C4-2B (cell line): ENCODE results near the gene IST1.

Source experiments
- H3K27ac ChIP-seq: fragments of 450-650 bp; 2 replicates; pipeline ENCODE4 v1.5.1; 2017
- CTCF ChIP-seq: fragments of 450-650 bp; conservative IDR thresholded peaks from 2 replicates; pipeline ENCODE4 v1.5.1; 2017; ENCODE audit warnings: mild to moderate bottlenecking
- ZFX ChIP-seq: fragments of 450-650 bp; IDR thresholded peaks from 2 replicates; pipeline ENCODE4 v1.6.1; 2017

Gene IST1

GRCh38 chr16:71894921-71895678 lies at the start of gene IST1:
TSS of gene IST1 (plus strand) at chr16:71895531. CDS start at chr16:71915641, 20,110 bp downstream.
- TF ChIP-seq ZFX (no peak), CTCF (no peak)
- H3K27ac ChIP-seq = peak within 1 kb of the TSS; percentile 96

GRCh38 chr16:71845639-71846430 lies 49.5 kb upstream of the IST1 start, which contains the start of gene ATXN1L:
TSS of gene ATXN1L (plus strand) at chr16:71845976. CDS start at chr16:71849741, 3,765 bp downstream.
- peak within 1 kb of the TSS; percentile 82 for H3K27ac ChIP-seq
- TF ChIP-seq CTCF (no peak), ZFX (peak; percentile 76)

GRCh38 chr16:71846431-71846830 lies 48.9 kb upstream of the IST1 start:
- TF ChIP-seq ZFX = no peak
- TF ChIP-seq CTCF = no peak
- peak overlapping the region; percentile 82 for H3K27ac ChIP-seq

- TF ChIP-seq CTCF (no peak), ZFX (no peak)
- no peak overlapping the region for H3K27ac ChIP-seq
These were observed 48.2 kb upstream of the IST1 start for GRCh38 chr16:71847096-71847495.

- H3K27ac ChIP-seq = no peak overlapping the region
- TF ChIP-seq ZFX = no peak
- TF ChIP-seq CTCF = no peak
These were observed 46.7 kb upstream of the IST1 start for GRCh38 chr16:71848622-71849021.

- TF ChIP-seq ZFX = no peak
- no peak for TF ChIP-seq CTCF
- H3K27ac ChIP-seq = no peak overlapping the region
These were observed 43.6 kb upstream of the IST1 start for GRCh38 chr16:71851746-71852145.

GRCh38 chr16:71852158-71852557 lies 43.2 kb upstream of the IST1 start:
- H3K27ac ChIP-seq = no peak overlapping the region
- TF ChIP-seq ZFX (no peak), CTCF (no peak)
